Cardiac fibroblast (primary cell): ENCODE results near the gene IPO4.

Source experiments
- DNase-seq, 2 donors: peaks; one replicate each; pipeline versions ENCODE4 v3.0.0 to v3.0.0-alpha.2; 2010; ENCODE audit warnings: low read depth in 2 of 2
- H3K4me3 ChIP-seq, 2 donors: replicated peaks in 1 of 2; 1 replicate in 1 of 2; 2 replicates in 1 of 2; pipeline ENCODE4 v1.5.1; 2011; ENCODE audit warnings: low read depth in 2 of 2, low read length in 2 of 2, mild to moderate bottlenecking in 2 of 2, moderate library complexity in 1 of 2
- CTCF ChIP-seq: IDR thresholded peaks from one replicate; pipeline ENCODE4 v1.5.1; 2011; ENCODE audit warnings: low read depth, mild to moderate bottlenecking, low read length, inconsistent platforms

IPO4 gene

GRCh38 chr14:24183014-24183481 is 5.6 kb downstream of the IPO4 start:
- no peak for TF ChIP-seq CTCF
- H3K4me3 ChIP-seq = no peak overlapping the region
- DNase-seq = no peak

DNA sequence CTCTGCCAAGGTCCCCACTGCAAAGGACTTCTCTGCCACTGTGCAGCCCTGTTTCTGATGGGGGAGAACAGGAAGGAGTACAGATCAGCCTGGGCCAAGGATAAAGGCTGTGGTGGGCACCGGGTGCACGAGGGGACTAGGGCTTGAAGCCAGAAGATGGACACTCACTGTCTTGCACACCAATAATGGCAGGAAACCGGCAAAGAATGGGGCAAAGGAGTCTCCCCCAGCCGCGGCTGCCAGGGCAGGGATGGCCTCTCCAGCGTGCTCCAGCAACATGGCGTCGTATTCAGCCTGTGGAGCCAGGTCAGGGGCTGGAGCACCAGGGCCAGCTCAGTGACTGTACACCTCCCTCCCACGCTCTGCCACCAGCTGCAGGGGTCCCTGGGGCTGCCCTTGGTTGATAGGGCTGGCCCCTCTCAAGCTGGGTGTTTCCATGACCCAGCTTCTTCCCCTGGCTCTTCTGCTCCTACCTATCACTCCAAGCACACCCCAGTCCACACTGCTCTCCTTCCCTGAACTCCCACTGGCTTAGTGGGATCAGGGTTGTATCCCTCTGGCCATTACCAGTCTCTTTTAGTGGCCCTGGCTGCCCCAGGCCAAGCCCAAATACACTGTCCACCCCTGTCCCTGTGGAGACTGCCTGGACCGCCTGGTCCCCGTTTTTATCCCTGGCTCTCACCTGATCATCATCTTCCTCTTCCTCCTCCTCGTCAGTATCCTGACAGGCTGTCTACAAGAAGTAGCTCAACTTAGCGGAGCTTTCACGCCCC is 6.3 kb downstream of the IPO4 start:
- no peak overlapping the region for H3K4me3 ChIP-seq
- DNase-seq = no peak
- no peak for TF ChIP-seq CTCF

GRCh38 chr14:24181371-24182077 is 7.1 kb downstream of the IPO4 start:
- TF ChIP-seq CTCF = no peak
- no peak overlapping the region for H3K4me3 ChIP-seq
- DNase-seq = no peak

DNA sequence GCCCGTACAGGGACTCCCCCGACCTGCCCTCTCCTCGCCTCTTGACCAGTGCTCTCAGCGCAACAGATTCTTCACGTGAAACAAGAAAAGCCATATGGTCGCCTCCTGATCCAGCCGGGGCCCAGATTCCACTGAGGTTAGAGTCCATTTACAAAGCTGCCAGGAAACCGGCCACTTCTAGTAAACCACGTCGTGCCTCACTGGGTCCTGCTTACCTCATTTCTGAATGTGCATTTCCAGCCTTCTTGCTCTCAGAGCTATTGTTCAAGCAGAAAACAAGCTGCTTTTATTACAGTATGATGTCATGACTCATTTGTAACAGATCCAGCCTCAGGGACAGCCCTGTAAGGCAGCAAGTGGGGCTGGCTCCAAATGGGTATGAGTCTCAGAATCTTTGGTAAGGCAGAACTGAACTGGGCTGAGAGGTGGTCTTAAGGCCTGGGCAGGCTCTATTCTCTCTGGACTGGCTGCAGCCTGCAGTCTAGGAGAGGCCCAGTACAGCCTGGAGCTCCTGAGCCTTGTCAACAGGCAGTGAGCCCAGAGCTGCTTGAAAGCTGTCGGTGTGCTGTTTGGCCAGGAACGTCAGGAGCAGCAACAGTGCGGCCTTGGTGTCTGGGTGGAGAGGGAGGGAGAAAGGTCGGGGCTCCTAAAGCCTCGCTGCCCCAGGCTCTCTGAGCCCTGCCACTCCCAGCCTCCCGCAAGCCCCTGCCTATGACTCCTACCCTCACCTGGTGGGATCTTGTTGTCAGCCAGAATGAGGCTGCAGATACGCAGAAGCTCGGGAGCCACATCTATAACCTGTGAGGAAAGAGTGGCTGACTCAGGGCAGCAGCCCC is 8.4 kb downstream of the IPO4 start:
- no peak for TF ChIP-seq CTCF
- no peak overlapping the region for H3K4me3 ChIP-seq
- DNase-seq = peak; percentile 70 to 88

- TF ChIP-seq CTCF = no peak
- H3K4me3 ChIP-seq = no peak overlapping the region
- DNase-seq = no peak
Measured at GRCh38 chr14:24179294-24179960, 9.2 kb downstream of the IPO4 start.
